HG03103 (cell line): Measurements from ENCODE around the gene COX7A2.

Source experiments
- ATAC-seq: cut with Tn5 transposase; IDR thresholded peaks from one replicate; pipeline ENCODE4 v1.9.1; 2021; ENCODE audit warnings: low read depth; ENCODE audit not compliant: unreplicated experiment

The COX7A2 gene

GRCh38 chr6:75268988-75269354 lies 25.4 kb upstream of the COX7A2 start:
- ATAC-seq, result no peak

- no peak for ATAC-seq
Measured at GRCh38 chr6:75268121-75268987, 24.8 kb upstream of the COX7A2 start.

- no peak for ATAC-seq
Measured at GRCh38 chr6:75267461-75267860, 23.9 kb upstream of the COX7A2 start.

GRCh38 chr6:75266716-75267291 lies 23.2 kb upstream of the COX7A2 start:
- ATAC-seq, result peak; percentile 77

GRCh38 chr6:75263401-75263750 lies 19.8 kb upstream of the COX7A2 start:
- ATAC-seq, result no peak

GRCh38 chr6:75262716-75263400 lies 19.3 kb upstream of the COX7A2 start:
- no peak for ATAC-seq

- ATAC-seq, result no peak
Measured at GRCh38 chr6:75261299-75261698, 17.7 kb upstream of the COX7A2 start.

GRCh38 chr6:75257343-75258087 lies 13.9 kb upstream of the COX7A2 start:
- no peak for ATAC-seq

- no peak for ATAC-seq
Measured at GRCh38 chr6:75250552-75250951, 7.0 kb upstream of the COX7A2 start.

GRCh38 chr6:75249837-75250236 lies 6.2 kb upstream of the COX7A2 start:
- ATAC-seq, result no peak

GRCh38 chr6:75246386-75246785 lies 2.8 kb upstream of the COX7A2 start:
- no peak for ATAC-seq

GRCh38 chr6:75244063-75244584 lies 523 bp upstream of the COX7A2 start:
- ATAC-seq, result peak; percentile 6

- ATAC-seq, result no peak
Measured at GRCh38 chr6:75236630-75237029, 7.0 kb downstream of the COX7A2 start.

GRCh38 chr6:75235271-75235670 lies 8.3 kb downstream of the COX7A2 start:
- ATAC-seq, result no peak

GRCh38 chr6:75234126-75234865 lies 9.3 kb downstream of the COX7A2 start:
- no peak for ATAC-seq

GRCh38 chr6:75233092-75233615 lies 10.4 kb downstream of the COX7A2 start:
- ATAC-seq, result no peak

GRCh38 chr6:75230484-75231325 lies 12.9 kb downstream of the COX7A2 start:
- ATAC-seq, result no peak

- ATAC-seq, result no peak
Measured at GRCh38 chr6:75224303-75224926, 19.2 kb downstream of the COX7A2 start.

GRCh38 chr6:75223428-75223827 lies 20.2 kb downstream of the COX7A2 start:
- no peak for ATAC-seq
